CD14-positive monocyte (primary cell): ENCODE measurements around the gene PTCD2. TPM values are rescaled to one million over a fixed set of nuclear protein-coding genes. Genes with fewer than 3 reads are reported as not detected.

Experiments
- DNase-seq, 3 donors: peaks; one replicate each; pipeline ENCODE4 v3.0.0-alpha.2; 2011 to 2022
- H2AFZ ChIP-seq: 2 replicates; pipeline ENCODE4 v1.6.0; 2012; ENCODE audit warnings: mild to moderate bottlenecking, low read depth, low read length, inconsistent platforms; ENCODE audit not compliant: insufficient read depth, poor library complexity, severe bottlenecking
- H3K27ac ChIP-seq, 2 donors: 1 replicate in 1 of 2; 2 replicates in 1 of 2; pipeline ENCODE4 v1.5.1; 2012 to 2013; ENCODE audit warnings: low read length in 2 of 2, control low read depth in 1 of 2, inconsistent platforms in 1 of 2, low read depth in 1 of 2, mild to moderate bottlenecking in 1 of 2
- H3K27me3 ChIP-seq, 2 donors: one replicate each; pipeline versions ENCODE4 v1.6.0 to v1.6.1; 2011 to 2013; ENCODE audit warnings: low read length in 2 of 2; ENCODE audit not compliant: control insufficient read depth in 2 of 2, insufficient read depth in 2 of 2
- H3K36me3 ChIP-seq, 2 donors: replicated peaks in 1 of 2; 1 replicate in 1 of 2; 2 replicates in 1 of 2; pipeline versions ENCODE4 v1.5.1 to v1.6.1; 2012 to 2013; ENCODE audit warnings: low read length in 2 of 2, control low read depth in 1 of 2, inconsistent platforms in 1 of 2, mild to moderate bottlenecking in 1 of 2; ENCODE audit not compliant: insufficient read depth in 2 of 2, control insufficient read depth in 1 of 2
- H3K4me1 ChIP-seq, 2 donors: 1 replicate in 1 of 2; 2 replicates in 1 of 2; pipeline versions ENCODE4 v1.5.1 to v1.6.1; 2012 to 2013; ENCODE audit warnings: low read length in 2 of 2, control low read depth in 1 of 2, inconsistent platforms in 1 of 2, mild to moderate bottlenecking in 1 of 2, moderate library complexity in 1 of 2; ENCODE audit not compliant: insufficient read depth in 2 of 2, control insufficient read depth in 1 of 2
- H3K4me2 ChIP-seq: replicated peaks from 2 replicates; pipeline ENCODE3; 2012; ENCODE audit warnings: low read length, moderate library complexity, mild to moderate bottlenecking; ENCODE audit not compliant: poor library complexity, severe bottlenecking; ENCODE audit errors: extremely low read depth
- H3K4me3 ChIP-seq, 3 experiments: fragments of 200-600 bp in 1 of 3; sonication (generic) in 1 of 3; replicated peaks in 1 of 3; 1 replicate in 2 of 3; 2 replicates in 1 of 3; pipeline ENCODE4 v1.5.1; 2011 to 2013; ENCODE audit warnings: low read length in 3 of 3, mild to moderate bottlenecking in 3 of 3, control low read depth in 2 of 3, low read depth in 2 of 3, inconsistent platforms in 1 of 3, moderate library complexity in 1 of 3
- H3K79me2 ChIP-seq: 2 replicates; pipeline ENCODE4 v1.6.0; 2012; ENCODE audit warnings: mild to moderate bottlenecking, control low read depth, inconsistent platforms, low read length, moderate library complexity; ENCODE audit not compliant: insufficient read depth
- H3K9ac ChIP-seq: 2 replicates; pipeline ENCODE4 v1.6.0; 2017; ENCODE audit warnings: low read length, mild to moderate bottlenecking; ENCODE audit not compliant: insufficient read depth, poor library complexity, severe bottlenecking
- H3K9me3 ChIP-seq, 2 donors: replicated peaks in 1 of 2; 1 replicate in 1 of 2; 2 replicates in 1 of 2; pipeline versions ENCODE4 v1.5.1 to v1.6.1; 2012 to 2013; ENCODE audit warnings: low read length in 2 of 2, control low read depth in 1 of 2; ENCODE audit not compliant: control insufficient read depth in 1 of 2, insufficient read depth in 1 of 2
- H4K20me1 ChIP-seq: 2 replicates; pipeline ENCODE4 v1.6.0; 2012; ENCODE audit warnings: mild to moderate bottlenecking, low read length, control low read depth, moderate library complexity; ENCODE audit not compliant: insufficient read depth
- H3K27ac Mint-ChIP-seq, 7 donors: one replicate each; pipeline ENCODE4 v1.8.0; 2020; ENCODE audit warnings: mild to moderate bottlenecking in 7 of 7, mixed read lengths in 7 of 7, moderate library complexity in 6 of 7, inconsistent platforms in 2 of 7
- H3K27me3 Mint-ChIP-seq, 3 donors: one replicate each; pipeline ENCODE4 v1.8.0; 2021 to 2022; ENCODE audit warnings: low read depth in 3 of 3, mild to moderate bottlenecking in 3 of 3, mixed read lengths in 3 of 3, moderate library complexity in 3 of 3, inconsistent platforms in 1 of 3
- H3K36me3 Mint-ChIP-seq, 2 donors: one replicate each; pipeline ENCODE4 v1.8.0; 2020; ENCODE audit warnings: mixed read lengths in 2 of 2, inconsistent platforms in 1 of 2, mild to moderate bottlenecking in 1 of 2
- H3K4me1 Mint-ChIP-seq: one replicate; pipeline ENCODE4 v1.8.0; 2020; ENCODE audit warnings: mild to moderate bottlenecking, mixed read lengths
- H3K4me3 Mint-ChIP-seq, 2 donors: one replicate each; pipeline ENCODE4 v1.8.0; 2020; ENCODE audit warnings: mild to moderate bottlenecking in 2 of 2, mixed read lengths in 2 of 2, moderate library complexity in 1 of 2
- H3K9me3 Mint-ChIP-seq, 7 donors: one replicate each; pipeline ENCODE4 v1.8.0; 2020 to 2022; ENCODE audit warnings: mixed read lengths in 7 of 7, mild to moderate bottlenecking in 6 of 7, moderate library complexity in 6 of 7, inconsistent platforms in 2 of 7
- WGBS: methylation state at CpG from one replicate; pipeline ENCODE4 v1.1.5; 2013; ENCODE audit warnings: missing lambda C conversion rate; ENCODE audit not compliant: insufficient coverage; 5-methylcytosine and 5-hydroxymethylcytosine counted together
- intact Hi-C, 2 donors: fragments of 100-400 bp; cut with micrococcal nuclease; formaldehyde crosslinking; loops; one replicate each; pipeline versions ENCODE4 v1.15.0 to v1.15.1; 2023
- polyA minus RNA-seq: library from RNA; depleted of rRNA, polyadenylated mRNA; stranded (reverse); fragments of >200 nt; gene quantifications from 2 replicates; pipeline ENCODE4 v1.2.3, GENCODE V29; 2012
- polyA plus RNA-seq, 3 donors: library from polyadenylated mRNA; depleted of rRNA in 1 of 3; unstranded in 2 of 3; stranded (reverse) in 1 of 3; fragments of 300-500 nt in 2 of 3; fragments of >200 nt in 1 of 3; fragmentation: Illumina TruSeq in 2 of 3; gene quantifications; 1 replicate in 2 of 3; 2 replicates in 1 of 3; pipeline ENCODE4 v1.2.3, GENCODE V29; 2012 to 2021
- total RNA-seq, 12 experiments: library from RNA in 1 of 12; stranded (reverse) in 1 of 12; fragments of 120-200 nt in 1 of 12; gene quantifications; one replicate each; pipeline ENCODE4 v1.2.4 and lab custom pipeline; 2013 to 2026; ENCODE audit warnings: mixed read lengths in 6 of 12, inconsistent platforms in 1 of 12
- TF ChIP-seq, protein P1 (sequence below): fragments of 200-600 bp; IDR thresholded peaks from one replicate; pipeline ENCODE4 v1.8.0; 2022; ENCODE audit warnings: antibody characterized with exemption, mild to moderate bottlenecking

PTCD2 gene, protein sequence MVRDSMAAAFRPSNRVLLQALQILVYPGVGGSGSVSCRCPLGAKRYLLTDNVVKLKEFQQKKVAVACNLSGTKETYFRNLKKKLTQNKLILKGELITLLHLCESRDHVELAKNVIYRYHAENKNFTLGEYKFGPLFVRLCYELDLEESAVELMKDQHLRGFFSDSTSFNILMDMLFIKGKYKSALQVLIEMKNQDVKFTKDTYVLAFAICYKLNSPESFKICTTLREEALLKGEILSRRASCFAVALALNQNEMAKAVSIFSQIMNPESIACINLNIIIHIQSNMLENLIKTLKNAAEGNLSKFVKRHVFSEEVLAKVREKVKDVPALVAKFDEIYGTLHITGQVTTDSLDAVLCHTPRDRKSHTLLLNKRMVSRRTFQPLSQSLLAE
- 3.4 TPM for total RNA-seq (2013)
- polyA plus RNA-seq (1 to 10 TPM; 1.6 to 2.2 (median 1.8) TPM), polyA minus RNA-seq (1.4 and 2.6 TPM in 2 replicates), total RNA-seq (lab: John Stamatoyannopoulos, UW) (0.69 to 7.2 (median 2.6) reads per million in 11 experiments)

DNA sequence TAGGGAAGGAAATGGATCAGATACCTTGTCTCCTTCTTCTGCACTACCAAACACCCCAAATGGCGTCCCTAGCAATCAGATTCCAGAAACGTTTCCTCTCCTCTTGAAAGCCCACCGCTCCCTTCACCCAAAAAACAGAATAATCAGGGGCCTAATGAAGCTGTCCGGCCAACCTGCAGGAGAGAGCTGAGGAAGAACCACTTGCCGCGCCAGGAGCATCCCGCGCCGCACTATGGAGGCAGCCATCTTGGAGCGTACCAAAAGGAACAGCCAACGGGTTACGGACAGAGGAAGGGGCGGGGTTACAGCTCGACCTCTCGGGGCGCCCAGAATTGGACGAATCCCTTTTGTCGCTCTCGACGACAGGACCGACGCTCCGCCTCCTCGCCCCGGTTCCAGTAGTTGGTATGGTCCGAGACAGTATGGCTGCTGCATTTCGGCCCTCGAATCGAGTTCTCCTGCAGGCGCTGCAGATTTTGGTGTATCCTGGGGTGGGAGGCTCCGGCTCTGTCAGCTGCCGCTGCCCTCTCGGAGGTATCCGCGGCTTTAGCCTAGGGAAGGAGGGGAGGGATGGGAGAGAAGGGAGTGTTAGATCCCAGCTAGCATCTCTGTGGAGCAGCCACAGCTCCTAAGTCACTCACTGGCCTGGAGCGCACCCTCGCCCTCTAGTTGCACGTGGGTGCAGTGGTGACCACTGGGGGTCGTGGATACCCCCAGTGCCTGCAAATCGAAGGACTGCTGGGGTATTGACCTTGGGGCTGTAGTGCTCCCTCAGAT, at the start of gene PTCD2, which contains the start of gene MRPS27:
Gene PTCD2, plus strand, starts transcription at position 398 of the 777 bp plus-strand sequence. Its CDS starts 10 bp downstream, at position 408.
Gene MRPS27, minus strand, starts transcription at position 265 of the 777 bp plus-strand sequence. Its CDS starts 19 bp downstream, at position 246.
- H3K4me2 ChIP-seq, result peak within 1 kb of the TSS; percentile 97
- H3K27ac Mint-ChIP-seq, result peak within 1 kb of the TSS; percentile 75 to 94 (median 92)
- peaks cover 0 to 1% (median 0%) of the 10 kb centered on the region in 3 donors for H3K27me3 Mint-ChIP-seq
- no peaks in the 10 kb centered on the region for H3K9me3 Mint-ChIP-seq
- peaks cover 12 to 17% of the 10 kb centered on the region in 2 donors for H3K4me1 ChIP-seq
- WGBS, result under 1% methylated on average over 32 of the region's 40 CpGs
- peak; percentile 97 to 99 (median 98) for DNase-seq
- peak within 1 kb of the TSS; percentile 74 for H3K9ac ChIP-seq
- no peaks in the 10 kb centered on the region for H3K9me3 ChIP-seq
- H3K4me3 Mint-ChIP-seq, result peak within 1 kb of the TSS; percentile 95 to 97
- H3K36me3 ChIP-seq, result peaks cover 3 to 22% of the 10 kb centered on the region in 2 donors
- intact Hi-C loops, result no loop called here
- TF ChIP-seq, protein P1, sequence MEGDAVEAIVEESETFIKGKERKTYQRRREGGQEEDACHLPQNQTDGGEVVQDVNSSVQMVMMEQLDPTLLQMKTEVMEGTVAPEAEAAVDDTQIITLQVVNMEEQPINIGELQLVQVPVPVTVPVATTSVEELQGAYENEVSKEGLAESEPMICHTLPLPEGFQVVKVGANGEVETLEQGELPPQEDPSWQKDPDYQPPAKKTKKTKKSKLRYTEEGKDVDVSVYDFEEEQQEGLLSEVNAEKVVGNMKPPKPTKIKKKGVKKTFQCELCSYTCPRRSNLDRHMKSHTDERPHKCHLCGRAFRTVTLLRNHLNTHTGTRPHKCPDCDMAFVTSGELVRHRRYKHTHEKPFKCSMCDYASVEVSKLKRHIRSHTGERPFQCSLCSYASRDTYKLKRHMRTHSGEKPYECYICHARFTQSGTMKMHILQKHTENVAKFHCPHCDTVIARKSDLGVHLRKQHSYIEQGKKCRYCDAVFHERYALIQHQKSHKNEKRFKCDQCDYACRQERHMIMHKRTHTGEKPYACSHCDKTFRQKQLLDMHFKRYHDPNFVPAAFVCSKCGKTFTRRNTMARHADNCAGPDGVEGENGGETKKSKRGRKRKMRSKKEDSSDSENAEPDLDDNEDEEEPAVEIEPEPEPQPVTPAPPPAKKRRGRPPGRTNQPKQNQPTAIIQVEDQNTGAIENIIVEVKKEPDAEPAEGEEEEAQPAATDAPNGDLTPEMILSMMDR, result no peak
- peak within 1 kb of the TSS; percentile 99 for H2AFZ ChIP-seq
- H3K79me2 ChIP-seq, result peaks cover 38% of the 10 kb centered on the region
- H3K4me1 Mint-ChIP-seq, result peaks cover 8% of the 10 kb centered on the region
- H3K36me3 Mint-ChIP-seq, result peaks cover 19 to 25% of the 10 kb centered on the region in 2 donors
- H3K27me3 ChIP-seq, result no peaks in the 10 kb centered on the region
- peak within 1 kb of the TSS; percentile 64 to 91 (median 77) for H3K4me3 ChIP-seq
- no peaks in the 10 kb centered on the region for H4K20me1 ChIP-seq
- H3K27ac ChIP-seq, result peak within 1 kb of the TSS; percentile 23 to 79

DNA sequence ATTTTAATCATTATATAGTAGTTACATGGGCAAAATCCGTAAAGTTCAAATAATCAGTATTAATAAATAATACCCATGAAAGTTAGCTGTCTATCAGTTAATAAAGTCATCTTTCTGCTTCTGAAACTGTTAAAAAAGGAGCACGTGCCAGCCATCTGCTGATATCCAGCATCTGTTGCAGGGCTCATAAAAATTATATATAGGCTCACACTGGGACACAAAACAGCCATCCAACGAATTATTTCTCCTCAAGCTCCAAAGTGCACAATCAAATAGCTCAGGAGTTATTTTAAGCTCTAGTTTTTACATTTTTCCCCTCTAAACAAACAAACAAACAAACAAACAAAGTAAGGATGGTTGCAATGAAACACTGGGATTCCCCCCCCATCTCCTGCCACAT, 48.5 kb upstream of the PTCD2 start:
- no peak overlapping the region for H3K27ac Mint-ChIP-seq
- Histone ChIP-seq H4K20me1 (no peaks in the 10 kb centered on the region), H2AFZ (no peak overlapping the region), H3K4me1 (no peaks in the 10 kb centered on the region), H3K9ac (no peak overlapping the region), H3K27me3 (no peaks in the 10 kb centered on the region), H3K36me3 (no peaks in the 10 kb centered on the region), H3K4me2 (no peak overlapping the region), H3K9me3 (no peaks in the 10 kb centered on the region), H3K79me2 (no peaks in the 10 kb centered on the region), H3K4me3 (no peak overlapping the region), H3K27ac (no peak overlapping the region)
- intact Hi-C loops, result no loop called here
- H3K4me3 Mint-ChIP-seq, result no peak overlapping the region
- H3K9me3 Mint-ChIP-seq, result peaks cover 0 to 3% (median 0%) of the 10 kb centered on the region in 7 donors
- H3K36me3 Mint-ChIP-seq, result peaks cover 16 to 22% of the 10 kb centered on the region in 2 donors
- 100% methylated on average over 1 of the region's 3 CpGs for WGBS
- H3K4me1 Mint-ChIP-seq, result no peaks in the 10 kb centered on the region
- TF ChIP-seq, protein P1, result no peak
- no peak for DNase-seq
- no peaks in the 10 kb centered on the region for H3K27me3 Mint-ChIP-seq
